ENCODE data around the gene ZDHHC17.

GRCh38 chr12:76810671-76811419 is 46.9 kb downstream of the ZDHHC17 start:
- TF ChIP-seq POLR2A (IDR thresholded peaks at IDR 0.05) (no peak), CTCF (IDR thresholded peaks at IDR 0.05) (no peak), POLR2AphosphoS5 (IDR thresholded peaks at IDR 0.05) (no peak)

All from sigmoid colon (tissue), 4 donors.